Bone marrow (tissue), 2 donors: ENCODE measurements around the gene GJE1.

Source experiments
- DNase-seq, 2 donors: peaks; one replicate each; lab custom pipeline; 2025; lab: John Stamatoyannopoulos, UW

GJE1 gene

GRCh38 chr6:142165227-142165626 lies 32.5 kb downstream of the GJE1 start:
- DNase-seq, result no peak

DNA sequence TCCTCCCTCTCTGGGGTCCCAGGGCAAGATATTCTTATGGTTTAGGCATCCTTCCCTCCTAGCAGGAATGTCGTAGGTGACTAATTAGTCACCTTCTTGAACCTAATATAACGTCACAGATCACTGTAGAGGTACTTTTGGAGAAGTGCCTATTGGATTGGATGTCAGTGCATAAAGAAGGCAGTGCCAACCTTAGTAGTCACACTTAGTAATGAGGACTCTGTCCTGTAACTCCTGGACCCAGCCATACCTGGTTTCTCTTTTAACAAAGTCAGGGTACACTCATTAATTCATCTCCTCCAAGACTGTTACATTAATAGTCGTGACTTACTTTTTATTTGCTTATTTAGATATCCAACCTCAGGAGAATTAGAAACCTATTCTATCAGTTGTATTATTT lies 34.3 kb downstream of the GJE1 start:
- no peak for DNase-seq

DNA sequence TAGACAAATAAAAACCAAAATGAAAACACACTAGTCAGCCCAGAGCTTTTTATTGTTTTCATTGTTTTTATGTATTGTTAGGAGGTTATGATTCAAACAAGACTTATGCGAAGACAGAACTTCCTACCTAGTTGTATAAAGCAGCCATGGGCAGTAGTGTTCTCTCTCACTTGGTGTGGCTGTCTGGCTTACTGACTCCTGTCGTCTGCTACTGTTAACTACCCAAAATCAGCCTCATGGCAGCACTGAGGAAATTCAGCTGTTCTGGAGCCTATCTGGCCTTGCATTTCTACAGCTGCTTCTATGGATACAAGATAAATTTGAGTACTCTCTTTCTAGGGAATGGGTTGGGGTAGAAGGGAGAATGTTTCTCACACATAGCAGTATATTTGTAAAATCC lies 34.8 kb downstream of the GJE1 start:
- DNase-seq, result no peak

GRCh38 chr6:142171351-142171750 lies 38.6 kb downstream of the GJE1 start:
- DNase-seq, result no peak

GRCh38 chr6:142172758-142173157 lies 40.0 kb downstream of the GJE1 start:
- no peak for DNase-seq

DNA sequence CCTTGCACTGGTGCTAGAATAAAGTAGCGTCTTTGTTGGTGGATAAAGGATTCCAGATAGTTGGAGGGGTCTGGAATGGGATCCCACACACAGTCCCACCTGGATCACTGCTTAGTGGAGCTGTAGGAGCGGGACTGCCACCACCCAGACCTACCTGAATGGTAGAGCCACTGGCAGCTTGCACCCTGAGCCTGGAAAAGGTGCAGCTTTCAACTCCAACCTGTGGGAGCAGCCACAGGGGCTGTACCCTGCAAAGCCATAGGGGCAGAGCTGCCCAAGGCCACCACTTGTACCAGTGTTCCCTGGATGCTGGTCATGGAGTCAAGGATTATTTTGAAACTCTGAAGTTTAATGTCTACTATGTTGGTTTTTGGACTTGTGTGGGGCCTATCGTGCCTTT lies 41.3 kb downstream of the GJE1 start:
- DNase-seq, result no peak

GRCh38 chr6:142174703-142175102 lies 42.0 kb downstream of the GJE1 start:
- no peak for DNase-seq

GRCh38 chr6:142178129-142178528 lies 45.4 kb downstream of the GJE1 start:
- DNase-seq, result no peak

- DNase-seq, result no peak
Observed at GRCh38 chr6:142182004-142182403, 49.3 kb downstream of the GJE1 start.

- DNase-seq, result no peak
Observed at GRCh38 chr6:142183351-142183750, 50.6 kb downstream of the GJE1 start.

- DNase-seq, result no peak
Observed at GRCh38 chr6:142184307-142184706, 51.6 kb downstream of the GJE1 start.
